NCI-H524 treated with DMSO at 0.1 percent for 48 hours (cell line): Measurements from ENCODE around the gene AGBL4.

ENCODE experiments used
- DNase-seq: peaks from one replicate; lab custom pipeline; 2025; lab: John Stamatoyannopoulos, UW

AGBL4 gene

DNA sequence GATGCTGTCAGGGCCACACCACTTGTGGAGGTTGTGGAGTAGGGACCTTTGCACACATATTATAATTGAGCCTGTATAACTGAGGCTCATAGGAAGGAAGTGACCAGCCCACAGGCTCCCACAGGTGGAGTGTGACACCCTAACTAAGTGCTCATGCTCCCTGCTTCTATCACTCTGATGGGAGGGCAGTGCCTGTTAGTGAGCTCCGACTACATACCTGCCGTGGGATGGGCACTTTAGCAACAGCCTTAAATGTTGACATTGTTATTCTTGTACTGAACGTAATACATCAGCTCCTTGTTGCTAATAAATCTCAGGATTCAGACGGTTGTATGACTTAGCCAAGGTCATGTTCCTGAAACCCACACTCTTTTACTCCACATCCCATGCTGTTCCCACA, 1305.0 kb downstream of the AGBL4 start:
- no peak for DNase-seq

DNA sequence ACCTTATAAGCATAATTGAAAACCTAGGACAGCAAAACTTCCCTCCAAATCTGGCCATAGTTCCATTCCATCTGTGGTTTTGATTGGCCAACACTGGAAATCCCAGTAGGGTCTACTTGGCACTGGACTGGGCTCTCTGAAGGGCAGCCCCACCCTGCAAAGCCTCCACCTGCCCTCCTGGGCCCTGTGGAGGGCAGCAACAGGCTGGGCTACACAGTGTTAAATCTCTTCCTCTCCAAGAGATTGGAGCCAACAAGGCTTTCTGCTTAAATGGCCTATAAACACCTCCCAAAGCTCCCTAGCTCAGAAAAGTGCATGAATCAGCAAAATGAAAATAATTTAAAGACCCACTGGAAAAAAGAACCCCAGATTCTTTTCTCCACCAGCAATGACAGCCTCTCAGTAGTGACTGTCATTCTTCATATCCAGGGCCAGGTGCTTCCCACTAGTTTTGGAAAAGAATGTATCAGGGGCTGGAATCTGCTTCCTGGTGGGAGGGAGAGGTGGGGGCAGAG, 1305.6 kb downstream of the AGBL4 start:
- DNase-seq, result no peak

DNA sequence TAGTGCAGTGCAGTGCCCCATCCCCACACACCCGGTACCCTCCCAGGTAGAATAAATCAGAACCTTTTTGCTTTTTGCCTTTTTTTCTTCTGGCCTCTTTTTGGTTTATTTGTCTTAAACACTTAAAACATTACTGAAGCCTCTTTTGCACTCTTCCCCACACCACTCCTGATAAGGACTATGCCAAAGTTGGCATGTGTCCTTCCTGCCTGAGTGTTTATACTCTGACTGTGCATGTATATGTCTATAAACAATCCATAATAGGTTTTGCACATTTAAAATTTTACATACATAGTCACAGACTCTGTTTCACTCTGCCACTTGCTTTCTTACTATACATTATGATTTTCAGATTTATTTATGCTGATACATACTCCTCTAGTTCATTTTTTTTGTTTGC, 1306.7 kb downstream of the AGBL4 start:
- DNase-seq, result no peak

DNA sequence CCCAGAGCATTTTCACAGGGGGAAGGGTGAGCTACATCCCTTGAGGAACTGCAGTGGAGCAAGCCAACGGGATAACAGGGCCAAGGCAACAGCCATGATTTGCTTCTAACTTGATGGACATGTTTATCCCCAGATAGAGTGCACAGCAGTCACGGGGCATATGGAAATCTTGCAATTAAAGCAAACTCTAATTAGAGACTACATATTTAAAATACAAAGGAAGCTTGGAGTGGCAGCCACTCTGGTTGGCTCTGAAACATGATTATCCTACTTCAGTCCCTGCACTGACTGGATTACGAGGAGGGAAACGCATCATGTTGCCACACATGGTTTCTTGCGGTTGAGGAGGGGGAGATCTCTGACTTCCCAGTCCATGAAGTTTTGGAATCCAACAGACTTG, 1307.8 kb downstream of the AGBL4 start:
- no peak for DNase-seq

DNA sequence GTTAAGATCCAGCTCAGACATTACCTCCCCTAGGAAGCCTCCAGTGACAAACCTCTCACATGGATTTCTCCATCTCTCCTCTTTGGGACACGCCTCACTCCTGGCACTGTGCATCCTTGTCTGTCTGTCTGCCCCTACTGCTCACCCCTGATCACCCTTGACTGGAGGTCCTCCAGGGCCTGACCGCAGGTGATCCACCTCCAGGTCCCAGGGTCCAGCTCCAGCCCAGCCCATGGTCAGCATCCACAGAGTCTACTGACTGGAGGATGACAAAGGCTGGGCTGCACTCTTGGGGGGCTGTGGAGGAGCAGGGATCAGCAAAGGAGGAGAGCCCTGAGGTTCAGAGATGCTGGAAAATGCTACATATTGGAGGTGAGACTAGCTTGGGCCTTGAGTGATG, 1312.8 kb downstream of the AGBL4 start:
- DNase-seq, result no peak

DNA sequence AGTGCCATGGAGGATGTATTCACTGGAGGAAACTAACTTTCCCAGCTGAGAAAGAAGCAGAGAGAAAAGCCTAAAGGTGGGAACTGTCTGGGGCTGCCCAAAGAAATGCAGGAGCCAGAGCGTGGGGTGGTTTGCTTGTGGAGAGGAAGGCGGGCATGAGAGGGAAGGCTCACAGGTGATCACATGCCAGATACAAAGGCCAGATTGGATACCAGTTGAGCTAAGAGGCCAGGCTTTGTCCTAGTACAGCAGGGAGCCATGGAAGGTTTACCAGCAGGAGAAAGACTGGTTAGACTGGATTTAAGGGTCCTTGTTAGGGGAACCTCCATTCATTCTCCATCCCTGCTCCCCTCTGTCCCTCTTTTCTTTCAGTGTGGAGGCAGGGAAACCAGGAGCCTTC, 1313.4 kb downstream of the AGBL4 start:
- DNase-seq, result no peak

DNA sequence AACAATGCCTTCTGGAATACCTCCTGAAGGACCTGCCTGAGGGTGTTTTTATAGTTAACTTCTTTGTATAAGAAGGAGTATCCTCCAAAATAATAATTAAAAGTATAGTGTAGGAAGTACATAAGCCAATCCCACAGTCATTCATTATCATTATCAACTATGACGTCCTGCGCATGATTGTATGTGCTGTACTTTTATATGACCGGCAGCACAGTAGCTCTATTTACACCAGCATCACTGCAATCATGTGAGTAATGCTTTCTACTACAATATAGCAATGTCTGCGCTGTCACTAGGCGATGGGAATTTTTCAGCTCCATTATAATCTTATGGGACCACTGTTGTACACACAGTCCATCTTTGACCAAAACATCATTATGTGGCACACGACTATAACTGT, 1319.0 kb downstream of the AGBL4 start:
- no peak for DNase-seq

DNA sequence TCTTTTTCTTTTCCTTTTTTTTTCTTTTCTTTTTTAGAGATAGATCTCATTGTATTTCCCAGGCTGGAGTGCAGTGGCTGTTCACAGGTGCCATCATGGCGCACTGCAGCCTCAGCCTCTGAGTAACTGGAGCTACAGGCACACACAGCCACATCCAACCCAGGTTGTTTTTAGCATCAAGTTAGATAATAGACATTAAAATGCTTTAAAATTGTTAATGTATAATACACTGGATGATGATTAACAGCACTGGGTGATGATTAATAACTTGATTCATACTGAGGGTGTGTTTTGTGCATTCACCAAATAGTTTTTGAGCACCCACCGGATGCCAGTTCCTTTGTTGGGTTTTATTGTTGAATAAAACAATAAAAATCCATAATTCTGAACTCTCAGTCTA, 1322.3 kb downstream of the AGBL4 start:
- no peak for DNase-seq

DNA sequence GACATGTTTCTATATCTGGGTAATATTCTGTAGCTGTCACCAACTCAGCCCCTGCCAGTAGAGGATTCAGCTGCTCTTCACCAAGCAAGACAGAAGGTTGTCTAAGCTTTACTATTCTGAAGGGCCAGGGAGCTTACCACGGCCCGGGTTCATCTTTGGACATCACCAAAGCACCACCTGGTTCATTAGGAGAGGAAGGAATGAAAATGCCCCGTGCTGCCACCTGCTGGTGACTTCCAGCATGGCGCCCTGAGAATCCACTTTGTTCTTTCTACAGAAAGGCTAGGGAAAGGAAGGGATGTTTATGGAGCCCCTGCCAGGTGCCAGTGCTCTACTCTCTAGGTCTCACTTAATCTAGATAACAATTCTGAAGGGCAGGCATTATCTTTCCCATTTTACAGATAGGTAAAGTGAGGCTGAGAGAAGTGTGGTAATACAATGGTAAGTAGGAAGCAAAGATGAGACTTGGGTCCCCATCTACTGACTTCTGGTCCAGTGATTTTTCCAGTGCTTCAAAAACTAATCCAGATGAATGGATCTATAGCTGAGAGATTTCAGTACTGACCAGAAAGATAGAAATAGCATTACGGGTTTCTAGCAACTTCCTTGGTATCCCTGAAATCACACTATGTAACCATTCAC, 1326.6 kb downstream of the AGBL4 start:
- DNase-seq, result no peak

DNA sequence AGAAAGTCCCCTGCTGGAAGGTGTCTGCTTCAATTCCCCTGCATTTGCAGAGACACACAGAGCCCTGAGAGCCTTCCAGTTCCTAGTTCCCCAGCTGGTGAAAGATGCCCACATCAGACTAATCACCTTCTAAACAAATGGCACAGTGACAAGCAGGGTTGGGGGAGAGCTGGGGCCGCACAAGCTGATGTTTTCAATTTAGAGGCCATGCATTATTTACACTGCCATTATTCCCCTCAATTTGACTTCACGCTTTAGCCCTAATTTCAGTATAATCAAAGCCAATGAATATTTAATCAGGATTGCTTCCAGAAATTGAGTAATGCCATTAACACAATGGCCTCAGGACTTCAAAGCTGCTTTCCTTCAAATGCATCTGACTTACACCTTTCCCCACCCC, 1328.6 kb downstream of the AGBL4 start:
- no peak for DNase-seq

DNA sequence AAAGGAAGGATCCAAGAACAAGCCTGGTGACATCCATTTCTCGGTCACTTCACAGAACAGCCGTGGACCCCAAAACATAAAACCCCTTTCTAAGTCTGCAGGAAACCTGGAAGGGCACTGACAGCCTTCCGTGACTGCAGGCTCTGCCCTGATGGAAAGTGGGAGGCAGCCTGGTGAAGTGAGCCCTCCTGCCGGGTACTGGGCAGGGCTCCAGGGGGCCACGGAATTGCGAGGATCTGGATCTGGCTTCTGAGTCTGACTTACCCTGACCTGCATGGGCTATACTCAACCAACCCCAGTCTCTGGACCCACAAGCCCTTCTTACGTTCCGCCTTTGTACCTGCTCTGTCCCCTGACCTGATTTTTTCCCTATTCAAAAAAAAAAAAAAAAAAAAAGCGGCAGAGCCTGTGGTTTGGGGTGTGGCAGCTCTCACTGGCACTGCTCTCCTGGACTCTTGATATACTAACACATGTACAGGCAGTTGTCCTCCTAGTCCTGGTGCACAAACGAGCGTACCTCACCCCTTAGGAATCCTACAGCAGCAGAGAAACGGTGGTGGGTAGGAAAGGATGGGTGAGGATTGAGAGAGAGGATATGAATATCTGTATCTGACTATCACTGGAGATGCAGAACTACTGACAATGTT, 1330.0 kb downstream of the AGBL4 start:
- no peak for DNase-seq

DNA sequence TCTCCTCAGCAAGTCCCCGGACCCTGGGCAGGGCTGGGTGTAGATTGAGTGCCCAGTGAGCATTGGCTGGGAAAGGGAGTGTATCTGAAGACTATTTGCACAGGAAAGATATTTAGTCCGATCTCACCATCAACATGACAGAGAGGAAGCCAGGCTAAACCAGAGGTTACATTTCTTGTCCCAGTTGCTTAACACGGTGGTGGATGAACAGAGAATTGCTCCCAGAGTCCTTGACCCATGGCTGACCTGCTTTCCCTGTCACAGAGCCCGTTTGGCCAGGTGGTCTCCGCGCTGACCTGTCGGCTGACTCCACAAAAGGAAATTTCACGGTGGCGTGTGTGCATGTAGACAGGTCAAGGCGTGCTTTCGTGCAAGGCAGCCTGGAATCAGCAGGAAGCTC, 1330.6 kb downstream of the AGBL4 start:
- DNase-seq, result no peak

DNA sequence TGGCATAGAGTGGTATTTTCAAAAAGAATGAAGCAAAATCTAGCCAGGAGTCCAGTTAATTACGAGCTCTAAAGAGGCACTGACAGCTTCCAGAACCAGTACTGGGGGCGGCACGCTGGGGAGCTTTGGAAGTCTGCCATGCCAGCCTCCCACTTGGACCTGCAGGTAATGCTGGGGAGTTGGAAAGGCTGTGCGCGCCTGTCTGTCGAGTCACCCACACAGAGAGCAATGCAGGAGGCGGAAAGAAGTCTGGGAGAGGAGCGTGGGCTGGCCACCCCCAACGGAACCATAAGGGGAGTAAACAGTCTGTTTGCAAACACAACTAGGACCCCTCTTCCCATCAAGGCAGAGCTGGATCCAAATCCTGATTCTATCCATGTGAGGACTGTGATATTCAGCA, 1331.5 kb downstream of the AGBL4 start:
- no peak for DNase-seq

DNA sequence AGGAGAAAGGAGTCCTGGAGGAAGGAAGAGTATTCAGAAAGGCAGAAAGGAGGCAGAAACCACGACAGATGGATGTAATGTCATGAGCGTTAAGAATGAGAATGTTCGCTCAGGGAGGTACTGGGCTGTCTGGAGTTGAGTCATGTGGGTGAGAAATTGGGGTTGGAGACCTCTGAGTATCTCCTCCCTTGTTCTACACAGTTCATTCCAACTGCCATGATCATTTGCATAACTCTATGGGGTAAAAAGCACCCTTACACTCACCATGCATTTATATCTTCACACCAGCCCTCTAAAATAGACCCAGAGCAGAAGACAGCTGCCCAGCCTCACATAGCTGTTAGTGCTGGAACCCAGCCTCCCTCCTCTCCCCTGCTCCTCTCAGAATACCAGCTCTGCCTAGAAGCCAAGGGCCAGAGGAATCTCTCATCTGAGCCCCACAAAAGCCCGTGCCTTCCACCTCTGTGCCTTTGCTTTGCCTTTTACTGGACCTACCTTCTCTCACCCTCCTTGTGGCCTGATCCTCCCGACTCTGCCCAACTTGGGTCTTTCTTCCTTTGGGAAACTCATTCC, 1332.2 kb downstream of the AGBL4 start:
- no peak for DNase-seq

DNA sequence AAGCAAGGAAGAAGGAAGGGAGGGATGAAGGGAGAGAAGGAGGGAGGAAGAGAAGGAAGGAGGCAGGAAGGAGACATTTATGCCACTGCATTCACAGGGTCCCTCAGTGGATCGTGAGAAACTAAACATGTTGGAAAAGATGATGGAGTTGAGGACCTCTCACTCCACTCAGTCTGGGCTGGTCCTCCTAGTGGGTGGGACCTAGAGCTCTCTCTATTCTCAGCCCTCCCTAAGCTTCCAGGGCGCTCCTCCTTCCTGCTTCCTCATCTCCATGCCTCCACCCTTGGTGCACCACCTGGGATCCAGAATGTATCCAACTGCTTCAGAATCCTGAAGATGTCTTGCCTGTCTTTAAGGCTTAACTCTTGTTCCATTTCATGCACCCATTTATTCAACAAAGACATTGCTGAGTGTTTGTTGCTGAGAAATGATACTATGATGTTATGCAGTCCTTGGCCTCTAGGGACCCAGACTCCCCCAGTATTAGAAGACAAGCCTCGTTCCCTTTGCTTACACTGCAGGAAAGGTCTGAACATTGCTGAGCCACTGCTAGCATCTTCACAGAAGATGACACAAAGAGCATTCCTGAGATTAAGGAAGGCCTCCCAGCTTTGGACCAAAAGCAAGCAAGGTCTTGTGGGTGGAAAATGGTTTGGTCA, 1335.5 kb downstream of the AGBL4 start:
- DNase-seq, result no peak

DNA sequence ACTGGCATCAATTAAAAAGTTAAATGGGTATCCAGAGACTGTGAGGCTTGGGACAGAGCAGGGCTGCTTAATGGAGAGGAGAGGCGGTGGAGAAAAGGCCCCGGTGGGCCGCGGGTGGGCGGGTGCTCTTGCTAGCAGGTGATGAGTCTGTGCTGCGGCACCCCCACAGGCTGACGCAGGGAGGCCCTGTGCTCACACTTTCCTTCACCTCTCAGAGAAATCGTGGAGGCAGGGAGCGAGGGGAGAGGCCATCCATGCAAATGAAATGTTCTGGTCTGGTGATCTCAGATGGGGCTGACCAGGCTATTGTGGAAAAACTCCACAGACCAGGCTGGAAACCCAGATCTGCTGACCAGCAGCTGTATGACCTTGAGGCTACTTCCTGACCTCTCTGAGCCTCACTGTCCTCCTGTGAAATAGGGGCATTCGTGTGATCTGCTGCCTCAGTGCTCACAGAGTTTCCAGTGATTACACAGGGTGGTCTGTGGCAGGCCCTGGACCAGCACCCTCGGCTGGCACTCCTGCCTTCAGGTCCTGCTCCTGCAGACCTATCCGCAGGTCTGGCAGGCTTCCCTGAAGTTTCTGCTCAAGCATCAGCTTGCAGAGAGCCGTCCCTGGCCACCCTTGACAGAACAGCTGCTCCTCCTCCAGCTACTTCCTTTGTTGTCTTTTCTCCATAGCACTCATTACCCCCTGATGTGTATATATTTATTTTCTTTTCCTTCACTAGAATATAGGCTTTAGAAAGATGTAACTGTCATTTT, 1336.3 kb downstream of the AGBL4 start:
- DNase-seq, result no peak

DNA sequence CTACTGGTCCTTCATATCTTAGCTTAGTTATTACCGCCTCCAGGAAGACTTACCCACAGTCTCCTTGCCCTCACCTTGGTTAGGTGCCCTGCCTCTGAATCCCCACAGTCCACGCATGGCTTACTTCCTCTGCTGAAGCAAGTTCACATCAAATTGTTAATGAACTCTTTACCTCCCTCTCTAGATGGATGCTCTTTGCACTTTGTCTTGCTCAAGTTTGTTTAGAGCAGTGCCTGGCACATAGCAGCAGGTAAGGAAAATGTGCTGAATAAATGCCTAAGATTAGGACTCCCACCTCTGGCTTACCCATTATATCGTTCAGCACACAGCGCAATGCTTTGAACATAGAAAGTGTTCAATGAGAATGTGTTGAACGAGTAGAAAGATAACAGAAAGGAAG, 1337.6 kb downstream of the AGBL4 start:
- no peak for DNase-seq

DNA sequence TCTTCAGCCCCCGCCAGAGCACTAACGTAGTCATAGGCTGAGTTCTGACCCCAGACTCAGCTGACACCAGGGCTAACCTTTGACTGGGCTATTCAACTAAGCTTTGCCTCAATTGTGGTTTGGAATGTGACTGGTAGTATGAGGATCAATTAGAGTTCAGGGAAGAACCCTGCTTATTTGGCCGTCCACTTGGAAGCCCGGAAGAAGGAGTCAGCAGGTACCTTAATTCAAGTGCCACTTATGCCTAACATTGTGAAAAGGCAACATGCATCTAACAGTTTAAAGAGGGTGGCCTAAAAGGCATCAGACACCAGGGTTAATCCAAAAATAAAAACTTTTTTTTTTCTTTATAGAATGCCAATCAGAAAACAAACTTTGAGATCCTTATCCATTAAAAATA, 1339.4 kb downstream of the AGBL4 start:
- no peak for DNase-seq

DNA sequence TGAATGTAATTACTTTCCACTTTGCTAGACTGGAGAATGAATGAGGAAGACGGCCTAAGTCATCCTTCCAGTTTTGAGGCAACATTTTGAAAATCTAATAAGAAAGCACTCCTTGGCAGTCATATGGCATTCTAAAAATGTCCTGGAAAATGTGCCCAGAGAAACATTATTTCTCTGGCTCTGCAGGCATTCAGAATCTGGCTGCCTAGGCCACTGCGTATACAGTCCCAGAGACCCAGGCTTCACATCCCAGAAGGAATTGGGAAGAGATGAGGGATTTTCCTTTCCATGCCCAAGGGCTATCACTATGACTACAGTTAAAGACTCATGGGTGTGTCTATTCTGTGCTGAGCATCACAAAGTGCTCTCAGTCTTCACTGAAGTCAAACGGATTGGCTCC, 1339.9 kb downstream of the AGBL4 start:
- no peak for DNase-seq

DNA sequence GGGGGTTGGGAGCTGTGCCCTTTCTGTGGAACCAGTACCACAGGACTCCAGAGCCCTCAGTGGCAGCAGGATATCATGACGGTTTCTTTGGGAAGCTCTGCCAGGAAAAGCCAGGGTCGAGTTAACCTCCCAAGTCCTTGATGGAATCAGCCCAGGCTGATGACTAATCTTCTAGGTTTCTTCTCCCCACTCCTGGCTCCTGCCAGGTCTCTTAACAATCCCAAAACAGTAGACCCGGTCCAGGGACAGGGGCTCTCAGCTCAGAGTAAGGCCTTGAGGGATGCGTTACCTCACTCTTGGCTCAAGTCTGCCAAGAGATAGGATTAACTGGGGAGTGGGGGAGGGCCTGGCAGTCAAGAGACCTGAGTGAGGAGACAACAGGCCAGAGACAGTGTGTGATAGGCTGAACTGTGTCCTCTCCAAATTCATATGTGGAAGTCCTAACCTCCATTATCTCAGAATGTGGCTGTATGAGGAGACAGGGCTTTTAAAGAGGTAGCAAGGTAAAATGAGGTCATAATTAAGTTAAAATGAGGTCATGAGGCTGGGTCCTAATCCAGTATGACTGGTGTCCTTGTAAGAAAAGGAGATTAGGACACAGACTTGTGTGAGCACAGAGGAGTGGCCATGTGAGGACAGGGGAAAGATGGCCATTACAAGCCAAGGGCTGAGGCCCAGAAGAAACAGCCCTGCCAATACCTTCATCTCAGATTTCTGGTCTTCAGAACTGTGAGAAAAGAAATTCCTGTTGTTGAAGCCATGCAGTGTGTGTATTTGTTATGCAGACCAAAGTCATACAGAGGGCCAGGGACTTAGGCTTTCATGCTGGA, 1342.1 kb downstream of the AGBL4 start:
- no peak for DNase-seq

DNA sequence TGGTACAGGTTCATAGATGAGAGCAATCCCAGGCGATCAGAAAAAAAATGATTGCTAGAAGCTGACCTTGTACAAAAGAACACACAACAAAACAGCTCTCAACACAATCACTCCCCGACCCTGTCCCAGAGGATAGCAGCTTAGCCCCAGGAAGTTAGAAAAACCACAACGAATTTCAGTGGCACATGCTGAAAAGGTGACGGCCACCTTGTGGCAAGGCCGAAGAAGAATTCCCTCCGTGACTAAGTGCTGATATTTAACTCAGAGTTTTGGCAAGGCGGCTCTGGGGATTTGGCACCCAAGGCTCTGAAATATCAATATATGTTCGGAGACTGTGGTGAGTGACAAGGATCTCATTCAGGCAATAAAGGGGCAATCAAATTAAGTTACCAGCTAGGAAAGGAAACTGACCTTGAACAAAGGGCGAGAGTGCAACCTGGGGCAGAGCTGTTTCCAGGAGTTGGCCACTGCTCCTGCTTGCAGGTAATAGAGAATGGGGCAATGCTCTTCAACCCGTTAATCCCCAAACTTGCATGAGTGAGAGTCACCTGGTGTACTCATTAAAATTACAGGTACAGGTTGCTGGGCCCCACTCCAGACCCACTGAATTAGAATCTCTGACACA, 1343.2 kb downstream of the AGBL4 start:
- DNase-seq, result no peak
